HG03097 (cell line): Measurements from ENCODE around the gene RETNLB.

ENCODE experiments used
- ATAC-seq: cut with Tn5 transposase; IDR thresholded peaks from one replicate; pipeline ENCODE4 v1.9.1; 2021; ENCODE audit not compliant: unreplicated experiment, low FRiP score

RETNLB gene

DNA sequence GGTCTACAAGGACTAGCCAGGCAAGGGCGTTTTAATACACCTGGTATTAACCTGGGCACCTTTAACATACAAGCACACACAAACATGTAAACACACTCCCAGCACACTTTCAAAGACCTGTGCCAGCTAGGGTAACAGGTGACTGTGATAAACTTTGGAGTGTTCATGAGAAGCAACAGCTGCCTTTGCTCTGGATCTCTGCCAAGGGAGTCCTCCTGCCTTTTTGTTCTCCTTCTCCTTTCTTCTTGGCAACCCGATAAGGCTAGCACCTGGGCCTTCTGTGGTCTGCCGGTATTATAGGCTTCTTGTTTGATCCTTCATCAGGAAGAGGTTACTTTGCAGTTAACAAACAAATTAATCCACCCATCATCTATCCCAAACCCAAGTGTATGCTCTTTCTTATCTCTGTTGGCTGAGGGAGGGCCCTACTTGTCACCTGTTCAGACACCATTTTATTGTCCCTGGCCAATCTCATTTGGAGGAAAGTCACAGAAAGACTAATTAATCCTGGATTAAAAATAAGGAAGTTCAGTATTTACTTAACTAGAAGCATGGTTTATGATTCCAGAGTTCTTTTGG is at the start of gene RETNLB:
Gene RETNLB, minus strand, starts transcription at position 7 of the 579 bp plus-strand sequence. CDS start 225 bp downstream, outside the sequence.
- no peak for ATAC-seq

DNA sequence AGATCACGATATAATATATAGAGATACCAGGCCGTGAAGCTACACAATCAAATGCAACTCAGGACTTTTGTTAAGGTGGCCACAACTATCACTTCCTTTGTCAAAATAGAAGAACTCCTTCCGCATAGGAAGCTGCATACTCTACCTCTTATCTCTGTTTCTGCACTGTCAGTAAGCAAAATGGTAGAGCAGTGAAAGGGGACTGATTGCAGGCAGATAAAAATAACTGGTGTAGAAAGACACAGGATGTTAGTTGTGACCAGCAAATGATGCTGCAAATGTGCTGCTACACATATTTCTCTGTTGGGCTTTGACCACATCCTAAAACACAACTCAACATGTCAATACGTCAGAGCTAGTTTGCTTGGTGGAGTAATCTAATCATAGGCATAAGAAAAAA is 49.1 kb upstream of the RETNLB start:
- ATAC-seq = no peak

DNA sequence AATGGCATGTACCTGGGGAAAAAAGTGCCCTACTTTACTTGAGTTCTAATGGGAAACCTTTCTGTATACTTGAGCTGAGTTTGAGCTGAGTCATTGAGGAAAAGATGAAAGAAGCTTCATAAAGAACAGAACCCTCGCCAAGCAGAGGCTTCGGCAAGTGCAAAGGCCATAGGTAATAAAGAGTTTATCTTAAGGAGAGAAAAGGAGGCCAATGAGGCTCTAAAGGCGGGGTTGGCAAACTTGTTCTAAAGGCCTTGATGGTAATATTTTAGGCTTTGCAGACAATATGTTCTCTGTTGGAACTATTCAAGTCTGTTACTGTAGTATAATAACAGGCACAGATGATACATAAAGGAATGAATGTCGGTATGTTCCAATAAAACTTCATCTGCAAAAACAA is 47.8 kb upstream of the RETNLB start:
- no peak for ATAC-seq

GRCh38 chr3:108804437-108804836 is 47.2 kb upstream of the RETNLB start:
- ATAC-seq = no peak

DNA sequence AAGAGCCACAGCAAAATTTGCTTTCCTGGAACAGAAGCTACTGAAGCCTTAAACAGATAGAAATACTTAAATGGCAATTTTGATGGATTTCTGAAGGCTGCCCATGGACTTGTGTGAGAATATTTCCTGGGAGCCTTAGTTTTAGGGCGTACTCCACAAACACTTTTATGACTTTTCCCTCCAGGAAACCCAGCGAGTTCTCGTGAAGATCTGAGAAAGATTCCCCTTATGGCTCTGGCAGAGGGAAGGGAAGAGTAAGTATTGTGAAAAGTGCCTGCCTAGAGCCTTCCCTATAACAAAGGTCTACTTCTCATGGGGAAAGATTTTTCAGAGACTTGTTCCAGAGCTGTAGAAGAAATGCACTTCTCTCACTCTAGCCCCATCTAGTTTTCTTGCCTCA is 34.3 kb upstream of the RETNLB start:
- ATAC-seq = no peak

GRCh38 chr3:108780235-108780634 is 23.0 kb upstream of the RETNLB start:
- ATAC-seq = no peak

DNA sequence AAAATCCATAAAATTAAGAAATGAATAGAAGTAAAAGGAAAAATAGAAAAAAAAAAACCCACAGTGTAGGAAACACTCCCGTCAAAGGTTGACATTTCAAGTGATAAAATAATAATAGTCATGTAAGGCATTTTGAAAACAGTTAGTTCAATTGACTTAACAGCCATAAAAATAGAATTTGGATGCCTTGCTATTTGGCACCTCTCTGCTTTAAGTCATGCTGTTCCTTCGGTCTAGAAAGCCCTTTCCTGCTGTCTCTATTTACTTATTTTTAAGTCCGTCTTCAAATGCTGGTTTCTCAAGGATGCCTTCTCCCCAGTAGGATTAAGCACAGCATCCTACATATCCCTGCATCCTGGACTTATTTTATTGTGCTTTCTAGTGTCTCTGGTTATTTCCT is 22.3 kb upstream of the RETNLB start:
- no peak for ATAC-seq

DNA sequence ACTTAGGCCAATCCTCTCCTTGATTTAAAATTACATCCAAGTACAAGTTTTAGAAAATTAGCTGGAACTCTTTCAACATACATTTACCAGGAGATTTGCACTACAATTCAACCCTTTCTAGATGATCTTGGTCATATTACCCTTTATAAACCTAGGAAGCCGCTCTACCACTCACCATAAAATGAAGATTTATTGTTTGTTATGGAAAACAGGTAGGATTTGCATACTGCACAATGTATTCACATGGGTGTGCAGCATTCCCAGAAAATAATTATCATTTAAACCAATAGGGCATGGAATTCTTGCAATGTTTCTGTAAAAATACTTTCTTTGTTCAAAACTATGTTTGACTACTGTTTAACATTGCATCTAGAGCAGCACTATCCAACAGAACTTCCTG is 18.4 kb upstream of the RETNLB start:
- no peak for ATAC-seq

GRCh38 chr3:108767253-108767652 is 10.0 kb upstream of the RETNLB start:
- ATAC-seq = no peak

DNA sequence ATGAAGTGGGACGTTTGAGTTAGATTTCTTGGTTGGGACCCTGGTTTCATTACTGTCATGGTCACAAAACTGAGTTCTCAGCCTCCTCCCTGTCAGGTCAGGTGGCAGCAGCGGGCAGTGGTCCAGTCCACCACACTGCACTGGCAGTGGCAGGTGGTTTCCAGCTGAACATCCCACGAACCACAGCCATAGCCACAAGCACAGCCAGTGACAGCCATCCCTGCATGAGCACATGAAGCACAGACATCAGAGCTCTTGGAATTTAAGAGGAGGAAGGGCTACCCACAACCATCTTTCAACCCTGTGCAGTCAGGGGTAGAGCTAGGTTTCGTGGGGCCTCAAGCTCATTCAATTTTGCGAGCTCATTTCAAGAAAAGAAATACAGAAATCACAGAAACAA is 1.5 kb downstream of the RETNLB start:
- no peak for ATAC-seq

- no peak for ATAC-seq
Measured at GRCh38 chr3:108744762-108745161, 12.4 kb downstream of the RETNLB start.

DNA sequence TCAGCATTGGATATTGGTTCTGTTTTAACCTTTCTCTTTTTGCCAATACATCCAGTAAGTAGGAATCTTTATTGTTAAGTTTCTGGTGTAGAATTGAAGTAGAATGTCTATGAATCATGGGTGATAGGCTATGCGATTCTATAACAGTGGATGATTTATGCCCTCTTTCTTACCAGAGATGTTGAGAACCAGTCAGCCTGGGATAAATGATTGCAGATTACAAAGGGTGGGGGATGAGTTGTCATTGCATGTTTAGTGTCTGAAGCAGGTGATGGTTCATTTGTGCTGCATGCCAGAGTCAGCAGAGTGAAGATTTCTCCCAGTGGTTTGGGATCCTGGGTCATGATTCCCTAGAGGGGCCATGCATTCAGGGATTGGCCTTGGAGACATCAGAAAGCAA is 14.3 kb downstream of the RETNLB start:
- no peak for ATAC-seq

DNA sequence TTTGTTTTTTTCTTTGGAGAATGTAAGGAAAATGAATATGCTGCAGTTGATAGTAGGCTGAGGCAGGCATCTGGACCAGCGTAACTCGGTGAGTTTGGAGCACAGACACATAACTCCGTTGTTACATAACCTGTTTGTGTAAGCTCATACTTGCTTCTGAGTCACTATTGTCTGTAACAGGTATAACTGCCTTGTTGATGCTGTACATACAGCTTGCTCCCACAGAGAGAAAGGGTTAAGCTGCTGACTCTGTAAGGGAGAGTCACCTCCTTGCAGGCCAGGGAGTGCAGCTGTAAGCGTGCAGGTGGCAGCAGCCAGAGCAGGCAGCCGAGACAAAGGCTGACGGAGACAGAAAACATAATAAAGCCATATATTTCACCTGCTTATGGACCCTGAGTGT is 20.4 kb downstream of the RETNLB start:
- no peak for ATAC-seq

DNA sequence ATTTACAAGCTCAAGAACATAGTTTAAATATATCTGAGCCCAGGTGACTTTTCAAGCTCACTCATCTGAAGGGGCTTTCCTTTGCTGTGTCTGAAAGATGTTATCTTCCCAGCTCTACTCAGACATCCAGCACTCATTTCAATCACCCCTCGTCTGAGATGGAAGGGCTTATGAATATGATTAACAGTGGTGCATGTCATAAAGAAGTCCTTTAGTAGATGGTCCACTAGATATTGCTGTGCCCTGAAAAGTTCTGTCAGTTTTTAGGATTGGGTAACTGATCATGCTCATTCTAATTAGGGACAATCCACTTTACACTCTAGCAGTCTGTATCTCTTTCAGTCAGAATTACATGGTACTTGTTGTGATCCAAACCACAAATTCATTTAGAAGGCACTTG is 28.3 kb downstream of the RETNLB start:
- no peak for ATAC-seq

- ATAC-seq = no peak
Measured at GRCh38 chr3:108728105-108728504, 29.1 kb downstream of the RETNLB start.

GRCh38 chr3:108724101-108724500 is 33.1 kb downstream of the RETNLB start:
- ATAC-seq = no peak

DNA sequence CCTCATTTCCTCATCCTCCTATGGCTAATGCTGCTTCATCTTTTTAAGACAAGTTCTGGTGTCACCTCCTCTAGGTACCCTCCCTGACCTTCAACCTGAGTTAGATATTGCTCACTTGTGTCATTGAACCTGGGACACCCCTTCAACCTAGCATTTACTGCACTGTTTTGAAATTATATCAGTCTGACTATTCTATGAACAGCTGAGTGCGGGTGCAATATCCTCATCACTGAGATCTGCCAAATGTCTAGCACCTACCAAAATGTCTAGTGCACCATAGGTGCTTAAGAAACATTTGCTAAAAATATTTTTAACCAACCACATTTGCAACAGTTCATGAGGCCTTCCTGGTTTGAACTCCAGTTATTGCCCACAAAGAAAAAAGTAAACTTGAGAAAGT is 34.5 kb downstream of the RETNLB start:
- no peak for ATAC-seq

- ATAC-seq = no peak
Measured at GRCh38 chr3:108719178-108719806, 37.9 kb downstream of the RETNLB start.

- no peak for ATAC-seq
Measured at GRCh38 chr3:108718454-108718853, 38.8 kb downstream of the RETNLB start.

DNA sequence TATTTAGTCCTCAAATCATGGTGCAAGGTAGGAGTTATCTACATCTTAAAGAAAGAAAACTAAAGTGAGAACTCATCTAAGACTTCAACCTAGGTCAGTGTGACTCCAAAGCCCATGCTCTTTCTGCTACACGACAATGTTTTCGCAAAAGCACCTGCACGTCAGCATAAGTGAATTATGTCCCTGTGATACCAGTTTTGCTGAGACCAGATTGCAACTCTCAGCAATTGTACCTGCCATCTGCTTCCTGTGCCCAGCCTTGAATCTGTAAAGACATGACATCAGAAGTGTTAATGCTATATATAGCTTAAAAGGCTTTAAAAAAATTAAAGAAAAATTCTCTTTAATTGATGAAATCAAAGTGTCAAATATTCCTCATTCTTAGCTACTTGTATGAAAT is 43.4 kb downstream of the RETNLB start:
- no peak for ATAC-seq

DNA sequence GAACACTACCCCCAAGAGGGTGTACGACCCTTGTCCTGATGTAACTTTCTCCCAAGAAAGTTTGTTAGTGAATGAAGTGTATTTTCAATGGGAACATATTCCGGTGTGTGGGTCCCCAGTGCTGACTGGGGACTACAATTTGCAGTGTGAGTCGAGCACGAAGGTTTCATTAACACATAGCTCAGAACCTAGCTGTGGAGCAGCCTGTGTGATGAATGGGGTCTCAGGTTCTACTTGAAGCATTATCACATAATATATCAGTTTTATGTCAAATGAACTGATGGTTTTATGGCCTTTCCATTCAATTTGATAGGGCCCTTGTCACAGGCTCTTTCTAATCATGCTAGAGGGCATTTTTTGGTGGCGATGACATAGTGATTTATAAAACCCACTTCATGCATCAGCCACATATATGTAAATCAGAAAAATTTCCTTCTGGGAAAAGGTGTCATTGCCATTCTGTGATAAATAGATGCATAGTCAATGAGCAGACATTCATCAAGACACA is 44.1 kb downstream of the RETNLB start:
- no peak for ATAC-seq
